Measurements from ENCODE around the gene HMGN5.

Gene HMGN5

GRCh38 chrX:81237516-81237915 lies 35.8 kb upstream of the HMGN5 start:
- Histone ChIP-seq H3K9ac (ENCODE audit: low read length) (no peak overlapping the region), H3K27me3 (ENCODE audit: low read depth, low read length) (no peaks in the 10 kb centered on the region), H3K27ac (ENCODE audit: low read length) (no peak overlapping the region), H3K79me2 (ENCODE audit: low read length) (0 out of 2 replicates have a peak, but pooled peaks cover 3% of the 10 kb centered on the region), H4K20me1 (ENCODE audit: insufficient read depth, low read length) (no peaks in the 10 kb centered on the region), H3K4me3 (ENCODE audit: low read length) (no peak overlapping the region), H2AFZ (ENCODE audit: low read depth, low read length) (no peak overlapping the region), H3K4me2 (ENCODE audit: low read length) (no peak overlapping the region), H3K9me3 (ENCODE audit: insufficient read depth, low read length) (no peaks in the 10 kb centered on the region), H3K4me1 (ENCODE audit: low read length) (no peaks in the 10 kb centered on the region), H3K36me3 (replicated peaks; ENCODE audit: low read depth, low read length) (peaks cover 34% of the 10 kb centered on the region)
- TF ChIP-seq CTCF (IDR thresholded peaks at IDR 0.05; ENCODE audit: low read depth, low read length) (no peak), EZH2phosphoT487 (IDR thresholded peaks at IDR 0.05; ENCODE audit: low read depth) (no peak)

GRCh38 chrX:81232218-81232617 lies 30.5 kb upstream of the HMGN5 start:
- Histone ChIP-seq H4K20me1 (ENCODE audit: insufficient read depth, low read length) (peaks cover 9% of the 10 kb centered on the region), H3K36me3 (replicated peaks; ENCODE audit: low read depth, low read length) (peaks cover 7% of the 10 kb centered on the region), H3K4me3 (ENCODE audit: low read length) (no peak overlapping the region), H3K4me2 (ENCODE audit: low read length) (no peak overlapping the region), H3K4me1 (ENCODE audit: low read length) (no peaks in the 10 kb centered on the region), H3K79me2 (ENCODE audit: low read length) (peaks cover 3% of the 10 kb centered on the region; the same call in 1 of the 2 replicates), H3K27me3 (ENCODE audit: low read depth, low read length) (no peaks in the 10 kb centered on the region), H3K9ac (ENCODE audit: low read length) (no peak overlapping the region), H3K27ac (ENCODE audit: low read length) (no peak overlapping the region), H3K9me3 (ENCODE audit: insufficient read depth, low read length) (no peaks in the 10 kb centered on the region), H2AFZ (ENCODE audit: low read depth, low read length) (no peak overlapping the region)
- TF ChIP-seq EZH2phosphoT487 (IDR thresholded peaks at IDR 0.05; ENCODE audit: low read depth): no peak
- TF ChIP-seq CTCF (IDR thresholded peaks at IDR 0.05; ENCODE audit: low read depth, low read length): no peak

GRCh38 chrX:81231476-81231875 lies 29.8 kb upstream of the HMGN5 start:
- H3K4me2 ChIP-seq (ENCODE audit: low read length): no peak overlapping the region
- H3K4me3 ChIP-seq (ENCODE audit: low read length): no peak overlapping the region
- no peak overlapping the region for H3K9ac ChIP-seq (ENCODE audit: low read length)
- no peaks in the 10 kb centered on the region for H3K27me3 ChIP-seq (ENCODE audit: low read depth, low read length)
- no peak overlapping the region for H2AFZ ChIP-seq (ENCODE audit: low read depth, low read length)
- no peak overlapping the region for H3K27ac ChIP-seq (ENCODE audit: low read length)
- no peaks in the 10 kb centered on the region for H3K4me1 ChIP-seq (ENCODE audit: low read length)
- no peaks in the 10 kb centered on the region for H3K9me3 ChIP-seq (ENCODE audit: insufficient read depth, low read length)
- peaks cover 3% of the 10 kb centered on the region; the same call in 1 of the 2 replicates for H3K79me2 ChIP-seq (ENCODE audit: low read length)
- no peak for TF ChIP-seq CTCF (IDR thresholded peaks at IDR 0.05; ENCODE audit: low read depth, low read length)
- no peak for TF ChIP-seq EZH2phosphoT487 (IDR thresholded peaks at IDR 0.05; ENCODE audit: low read depth)
- H3K36me3 ChIP-seq (replicated peaks; ENCODE audit: low read depth, low read length): peaks cover 7% of the 10 kb centered on the region
- H4K20me1 ChIP-seq (ENCODE audit: insufficient read depth, low read length): peaks cover 9% of the 10 kb centered on the region

GRCh38 chrX:81229901-81230300 lies 28.2 kb upstream of the HMGN5 start:
- Histone ChIP-seq H3K9me3 (ENCODE audit: insufficient read depth, low read length) (no peaks in the 10 kb centered on the region), H3K36me3 (replicated peaks; ENCODE audit: low read depth, low read length) (peaks cover 7% of the 10 kb centered on the region), H4K20me1 (ENCODE audit: insufficient read depth, low read length) (peaks cover 9% of the 10 kb centered on the region), H3K4me3 (ENCODE audit: low read length) (no peak overlapping the region), H3K4me1 (ENCODE audit: low read length) (no peaks in the 10 kb centered on the region), H3K27ac (ENCODE audit: low read length) (no peak overlapping the region), H3K79me2 (ENCODE audit: low read length) (peaks cover 3% of the 10 kb centered on the region; the same call in 1 of the 2 replicates), H2AFZ (ENCODE audit: low read depth, low read length) (no peak overlapping the region), H3K4me2 (ENCODE audit: low read length) (no peak overlapping the region), H3K9ac (ENCODE audit: low read length) (no peak overlapping the region), H3K27me3 (ENCODE audit: low read depth, low read length) (no peaks in the 10 kb centered on the region)
- TF ChIP-seq EZH2phosphoT487 (IDR thresholded peaks at IDR 0.05; ENCODE audit: low read depth): no peak
- TF ChIP-seq CTCF (IDR thresholded peaks at IDR 0.05; ENCODE audit: low read depth, low read length): no peak

Measured in OCI-LY3 (cell line).